Measurements from ENCODE around the gene MICAL1. TPM values are rescaled to one million over a fixed set of nuclear protein-coding genes. Genes with fewer than 3 reads are reported as not detected.

The MICAL1 gene
- total and polyA plus RNA-seq, 10 of the 15 experiments (the other 5 are each of a cell fraction or from before 2014, with no cell fraction given): 0.32 to 71.6 (median 45.3) TPM

DNA sequence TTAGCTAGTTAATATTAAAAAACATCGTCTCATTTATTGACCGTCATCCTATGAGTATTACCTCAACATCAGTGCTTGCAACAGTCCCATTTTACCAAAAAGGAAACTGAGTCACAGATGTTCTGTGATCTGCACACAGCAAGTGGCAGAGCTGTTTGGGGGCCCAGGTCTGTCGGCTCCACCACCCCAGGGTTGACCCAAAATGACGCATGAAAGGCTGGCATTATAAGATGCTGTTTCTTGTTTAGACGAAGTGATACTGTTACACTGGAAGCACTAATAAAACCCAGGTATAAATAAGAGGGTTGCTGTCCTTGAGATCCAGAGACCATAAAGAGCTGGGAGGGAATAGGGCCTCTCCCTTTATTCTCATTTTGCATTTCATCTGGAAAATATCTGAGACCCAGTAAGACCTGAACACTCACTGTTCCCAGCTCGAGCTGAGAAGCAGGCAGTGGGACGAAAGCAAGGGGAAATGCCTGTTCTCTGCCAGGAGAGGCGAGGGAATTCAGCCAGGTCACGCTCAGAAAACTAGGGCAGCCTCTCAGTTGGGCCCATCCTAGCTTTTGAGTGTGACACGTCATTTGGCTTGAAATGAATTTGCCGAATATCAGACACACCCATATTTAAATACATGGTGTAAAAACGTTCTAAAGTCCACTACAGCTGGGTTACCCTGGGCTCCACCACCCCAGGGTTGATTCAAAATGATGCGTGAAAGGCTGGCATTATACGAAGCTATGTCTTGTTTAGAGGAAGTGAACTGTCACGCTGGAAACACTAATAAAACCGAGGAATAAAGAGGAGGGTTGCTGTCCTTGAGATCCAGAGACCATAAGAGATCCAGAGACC is 1.4 kb upstream of the MICAL1 start:
- POLR2A ChIA-PET: interaction anchor here (0.5 to 13.1 kb wide), 9 partner anchors 8 to 1219 kb away, joined by 3 to 132 read pairs (median 4); partner anchors contain the start of genes AK9, CD164, FIG4 and PPIL6
- Histone ChIP-seq H3K36me3 (ENCODE audit: control insufficient read depth in 2 of 2, insufficient read depth in 2 of 2, low read length in 1 of 2) (peaks cover 0 to 11% of the 10 kb centered on the region in 2 experiments), H3K27ac (ENCODE audit: control insufficient read depth, insufficient read depth) (peak overlapping the region; percentile 75), H4K20me1 (ENCODE audit: control insufficient read depth, insufficient read depth) (no peaks in the 10 kb centered on the region), H3K27me3 (replicated peaks in 1 of 2; ENCODE audit: control insufficient read depth in 2 of 2, insufficient read depth in 2 of 2, low read length in 1 of 2) (no peaks in the 10 kb centered on the region), H3K9ac (ENCODE audit: control insufficient read depth, insufficient read depth, low read length) (peak overlapping the region; percentile 79), H3K4me1 (ENCODE audit: control insufficient read depth, insufficient read depth, low read length) (peaks cover 54% of the 10 kb centered on the region), H3K9me3 (replicated peaks; ENCODE audit: control insufficient read depth, insufficient read depth, low read length) (no peaks in the 10 kb centered on the region; the same call in 1 of the 3 replicates), H3K4me2 (ENCODE audit: control insufficient read depth, insufficient read depth) (peak overlapping the region; percentile 69), H3K4me3 (peak overlapping the region; percentile 79), H2AFZ (ENCODE audit: control insufficient read depth, low read depth, low read length) (peak overlapping the region; percentile 28), H3K79me2 (ENCODE audit: control insufficient read depth, insufficient read depth, low read length) (peaks cover 51% of the 10 kb centered on the region)
- DNase-seq (ENCODE audit: low read depth, low spot score): no peak
- RAD21 ChIA-PET (ENCODE audit: unreplicated experiment): interaction anchor here (0.5 to 10.1 kb wide), 6 partner anchors 16 to 583 kb away, joined by 4 to 97 read pairs (median 6); partner anchors contain the start of genes CD164, PPIL6, SMPD2 and ZBTB24
- intact Hi-C loops (cut with micrococcal nuclease; ENCODE audit: unreplicated experiment): loop anchor here (5.0 kb wide), 2 partner anchors 75 to 360 kb away; partner anchors contain the start of genes CD164 and CEP57L1
- SMC1A ChIA-PET (ENCODE audit: uncharacterized antibody, unreplicated experiment): interaction anchor here (0.6 to 10.1 kb wide), 10 partner anchors 9 to 1534 kb away, joined by 3 to 148 read pairs (median 6); partner anchors contain the start of genes CD164 and ZBTB24
- no peak for FAIRE-seq
- TSS peak; percentile 83 for BruUV-seq (replicated peaks)
- in situ Hi-C loops (cut with MboI): no loop called here
- 2% methylated on average over 16 of the region's 16 CpGs for WGBS (ENCODE audit: insufficient coverage, insufficient replicate concordance, low lambda C conversion rate, missing lambda C conversion rate)
- no peak for ATAC-seq
- CTCF ChIA-PET: interaction anchor here (0.6 to 3.2 kb wide), 9 partner anchors 8 to 84 kb away, joined by 3 to 19 read pairs (median 5); partner anchors contain the start of genes CD164, PPIL6, SMPD2 and ZBTB24
- TF ChIP-seq KLF5 (IDR thresholded peaks at IDR 0.05; ENCODE audit: partially characterized antibody): no peak
- peak; percentile 20; the same call in 1 of the 2 replicates for TF ChIP-seq SPI1 (IDR thresholded peaks at IDR 0.05; ENCODE audit: borderline replicate concordance, insufficient read depth, low read depth, low read length)
- no peak for TF ChIP-seq BRCA1 (IDR thresholded peaks at IDR 0.05; ENCODE audit: low read depth, low read length)
- TF ChIP-seq BMI1 (IDR thresholded peaks at IDR 0.05; ENCODE audit: borderline replicate concordance): no peak
- TF ChIP-seq NFYB (IDR thresholded peaks at IDR 0.05; ENCODE audit: insufficient read depth, low read depth, low read length): no peak
- TF ChIP-seq JUNB (IDR thresholded peaks at IDR 0.05): peak; percentile 9; the same call in 1 of the 2 replicates
- TF ChIP-seq, protein P1, sequence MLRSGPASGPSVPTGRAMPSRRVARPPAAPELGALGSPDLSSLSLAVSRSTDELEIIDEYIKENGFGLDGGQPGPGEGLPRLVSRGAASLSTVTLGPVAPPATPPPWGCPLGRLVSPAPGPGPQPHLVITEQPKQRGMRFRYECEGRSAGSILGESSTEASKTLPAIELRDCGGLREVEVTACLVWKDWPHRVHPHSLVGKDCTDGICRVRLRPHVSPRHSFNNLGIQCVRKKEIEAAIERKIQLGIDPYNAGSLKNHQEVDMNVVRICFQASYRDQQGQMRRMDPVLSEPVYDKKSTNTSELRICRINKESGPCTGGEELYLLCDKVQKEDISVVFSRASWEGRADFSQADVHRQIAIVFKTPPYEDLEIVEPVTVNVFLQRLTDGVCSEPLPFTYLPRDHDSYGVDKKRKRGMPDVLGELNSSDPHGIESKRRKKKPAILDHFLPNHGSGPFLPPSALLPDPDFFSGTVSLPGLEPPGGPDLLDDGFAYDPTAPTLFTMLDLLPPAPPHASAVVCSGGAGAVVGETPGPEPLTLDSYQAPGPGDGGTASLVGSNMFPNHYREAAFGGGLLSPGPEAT (IDR thresholded peaks at IDR 0.05; ENCODE audit: low read depth): no peak
- TF ChIP-seq, protein P2, sequence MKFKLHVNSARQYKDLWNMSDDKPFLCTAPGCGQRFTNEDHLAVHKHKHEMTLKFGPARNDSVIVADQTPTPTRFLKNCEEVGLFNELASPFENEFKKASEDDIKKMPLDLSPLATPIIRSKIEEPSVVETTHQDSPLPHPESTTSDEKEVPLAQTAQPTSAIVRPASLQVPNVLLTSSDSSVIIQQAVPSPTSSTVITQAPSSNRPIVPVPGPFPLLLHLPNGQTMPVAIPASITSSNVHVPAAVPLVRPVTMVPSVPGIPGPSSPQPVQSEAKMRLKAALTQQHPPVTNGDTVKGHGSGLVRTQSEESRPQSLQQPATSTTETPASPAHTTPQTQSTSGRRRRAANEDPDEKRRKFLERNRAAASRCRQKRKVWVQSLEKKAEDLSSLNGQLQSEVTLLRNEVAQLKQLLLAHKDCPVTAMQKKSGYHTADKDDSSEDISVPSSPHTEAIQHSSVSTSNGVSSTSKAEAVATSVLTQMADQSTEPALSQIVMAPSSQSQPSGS (IDR thresholded peaks at IDR 0.05; ENCODE audit: low read length): peak; percentile 13; the same call in 1 of the 2 replicates

Data from GM12878 (cell line).